Kidney tubule cell (primary cell): ENCODE data around the gene GJA9.
"Not testable (repeated sequence)": the region's sequence is repeated elsewhere in the genome, so short reads cannot be mapped to it uniquely, and the experiment has no call there.

Experiments
- DNase-seq: peaks from one replicate; pipeline ENCODE4 v3.0.0-alpha.2; 2018; ENCODE audit warnings: low spot score

GJA9 gene

DNA sequence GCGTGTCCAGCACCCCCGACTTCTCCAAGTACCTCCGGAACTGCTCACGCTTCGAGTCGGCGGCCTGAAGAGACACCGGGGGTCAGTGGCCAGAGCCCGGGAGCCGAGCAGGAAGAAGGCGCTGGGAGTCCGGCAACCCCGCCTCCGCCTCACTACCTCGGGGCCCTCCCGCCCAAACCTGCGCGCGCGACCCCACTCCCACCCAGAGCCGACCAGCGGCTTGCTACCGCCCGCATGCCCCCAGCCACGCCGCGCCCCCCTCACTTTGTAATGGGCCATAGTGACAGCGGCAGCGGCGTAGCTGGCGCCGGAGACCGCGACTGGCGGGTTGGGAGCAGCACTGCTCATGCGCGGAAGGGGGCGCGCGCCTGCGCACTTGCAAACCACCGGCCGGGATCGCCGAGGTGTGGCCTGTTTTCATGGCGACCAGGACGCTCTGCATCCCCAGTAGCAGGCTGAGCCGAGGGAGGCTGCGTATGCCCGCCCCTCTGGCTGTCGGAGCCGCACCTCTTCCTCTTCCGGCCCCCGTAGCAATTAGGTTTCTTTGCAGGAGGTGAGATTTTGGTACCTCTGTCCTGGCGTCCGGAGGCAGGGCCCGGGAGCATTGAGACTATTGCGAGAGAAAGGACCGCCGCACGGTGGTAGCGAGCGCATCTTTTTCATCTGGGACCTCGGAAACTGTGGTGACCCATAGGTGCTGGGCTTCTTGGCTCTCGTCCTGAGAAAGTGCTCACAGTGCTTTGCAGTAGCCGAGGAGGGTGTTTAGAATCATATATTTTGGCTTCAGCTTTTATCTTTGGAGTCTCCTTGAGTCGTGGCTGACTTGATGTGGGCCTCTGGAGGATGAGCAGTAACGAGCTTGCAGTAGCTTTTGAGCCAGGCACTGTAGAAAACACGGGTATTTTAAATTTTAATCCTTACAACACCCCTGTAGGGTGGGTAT lies 8.1 kb downstream of the GJA9 start, which contains the start of gene MYCBP:
TSS of gene MYCBP (minus strand) at position 322 of the 943 bp plus-strand sequence. CDS start at position 279, 43 bp downstream.
- peak; percentile 97 for DNase-seq

DNA sequence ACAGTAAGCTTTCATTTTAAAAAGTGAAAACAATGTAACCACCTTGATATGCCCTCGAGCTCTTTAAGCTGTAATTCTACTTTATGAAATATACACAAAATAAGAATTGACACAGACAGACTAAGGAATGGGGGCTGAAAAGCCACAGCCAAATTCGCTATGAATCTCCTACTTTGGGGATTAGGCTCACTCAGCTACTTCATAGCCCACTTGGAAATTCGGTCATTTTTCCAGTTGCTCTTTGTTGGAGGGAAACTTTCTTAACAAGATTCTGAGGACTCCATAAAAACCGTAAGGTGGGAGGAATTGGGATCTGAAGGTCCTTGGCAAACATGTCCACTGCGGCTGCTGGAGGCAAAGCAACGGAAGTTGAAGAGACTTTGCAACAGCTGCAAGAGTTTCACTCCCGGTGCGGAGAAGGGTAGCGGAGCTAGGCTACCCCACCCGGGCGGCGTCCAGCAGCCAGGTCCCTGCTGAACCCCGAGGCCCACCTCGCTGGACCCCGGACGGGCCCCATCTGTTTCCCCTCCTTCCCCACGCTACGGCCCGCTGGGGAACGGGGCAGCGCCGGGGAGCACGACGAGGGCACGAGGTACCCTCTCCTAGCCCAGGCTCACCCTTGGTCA lies 8.9 kb downstream of the GJA9 start:
- DNase-seq, result peak; percentile 28

DNA sequence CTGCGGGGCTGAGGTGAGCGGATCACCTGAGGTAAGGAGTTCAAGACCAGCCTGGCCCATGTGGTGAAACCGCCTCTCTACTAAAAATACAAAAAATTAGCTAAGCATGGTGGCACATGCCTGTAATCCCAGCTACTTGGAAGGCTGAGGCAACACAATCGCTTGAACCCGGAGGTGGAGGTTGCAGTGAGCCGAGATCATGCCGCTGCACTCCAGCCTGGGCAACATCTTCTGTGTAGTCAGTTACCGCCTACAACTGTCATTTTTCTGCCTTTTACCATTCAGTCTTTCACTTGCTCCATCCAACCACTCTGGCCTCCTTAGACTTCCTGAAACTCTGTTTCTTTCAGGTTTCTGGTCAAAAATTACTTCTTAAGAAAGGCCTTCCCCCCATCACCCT lies 10.4 kb downstream of the GJA9 start:
- DNase-seq, result no peak

DNA sequence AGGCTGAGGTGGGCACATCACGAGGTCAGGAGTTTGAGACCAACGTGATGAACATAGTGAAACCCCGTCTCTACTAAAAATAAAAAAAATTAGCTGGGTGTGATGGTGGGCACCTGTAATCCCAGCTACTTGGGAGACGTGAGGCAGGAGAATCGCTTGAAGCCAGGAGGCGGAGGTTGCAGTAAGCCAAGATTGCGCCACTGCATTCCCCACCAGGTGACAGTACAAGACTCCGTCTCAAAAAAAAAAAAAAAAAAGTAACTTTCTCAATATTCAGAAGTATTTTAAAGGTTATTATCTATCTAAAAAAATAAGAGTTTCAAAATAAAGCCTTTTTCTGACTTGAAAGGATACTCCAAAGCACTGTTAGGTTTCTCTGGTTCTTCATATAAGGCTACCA lies 14.2 kb downstream of the GJA9 start:
- DNase-seq, result no peak

DNA sequence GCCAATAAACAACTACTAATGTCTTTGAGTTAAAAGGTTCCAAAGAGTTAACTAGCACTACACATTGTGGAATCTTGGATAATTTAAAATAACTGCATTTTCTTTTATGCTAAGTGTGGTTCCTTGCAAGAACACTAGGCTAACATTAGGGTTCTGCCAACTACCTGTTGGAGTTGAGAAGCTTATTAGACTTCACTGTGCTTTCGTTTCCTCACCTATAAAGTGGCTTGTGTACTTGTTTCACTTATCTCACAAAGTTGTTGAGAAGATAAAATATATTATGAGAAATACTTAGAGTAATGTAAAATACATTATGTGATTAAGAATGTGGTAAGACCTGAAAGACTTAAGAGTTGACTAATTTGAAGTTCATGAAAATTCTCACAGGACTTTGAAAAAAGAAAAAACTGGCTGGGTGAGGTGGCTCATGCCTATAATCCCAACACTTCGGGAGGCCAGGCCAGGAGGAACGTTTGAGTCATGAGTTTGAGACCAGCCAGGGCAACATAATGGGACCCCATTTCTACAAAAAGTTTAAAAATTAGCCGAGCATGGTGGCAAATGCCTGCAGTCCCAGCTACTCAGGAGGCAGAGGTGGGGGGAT lies 16.2 kb downstream of the GJA9 start:
- DNase-seq, result no peak

DNA sequence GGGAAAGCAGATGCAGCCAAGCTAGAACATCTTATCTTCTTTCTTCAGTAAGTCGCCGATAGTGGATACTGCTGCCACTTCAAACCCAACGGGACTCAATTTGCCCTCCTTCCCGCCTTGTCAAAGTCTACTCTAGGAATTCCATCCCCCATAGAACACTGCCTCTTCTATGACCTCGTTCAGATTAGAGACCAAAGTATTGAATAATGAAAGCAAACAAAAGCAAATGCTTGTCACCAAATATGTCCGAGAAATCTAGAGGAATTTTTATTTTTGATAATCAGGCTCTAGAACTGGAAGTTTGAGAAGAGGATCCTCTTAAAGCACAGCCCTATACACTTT lies 21.0 kb downstream of the GJA9 start:
- no peak for DNase-seq

DNA sequence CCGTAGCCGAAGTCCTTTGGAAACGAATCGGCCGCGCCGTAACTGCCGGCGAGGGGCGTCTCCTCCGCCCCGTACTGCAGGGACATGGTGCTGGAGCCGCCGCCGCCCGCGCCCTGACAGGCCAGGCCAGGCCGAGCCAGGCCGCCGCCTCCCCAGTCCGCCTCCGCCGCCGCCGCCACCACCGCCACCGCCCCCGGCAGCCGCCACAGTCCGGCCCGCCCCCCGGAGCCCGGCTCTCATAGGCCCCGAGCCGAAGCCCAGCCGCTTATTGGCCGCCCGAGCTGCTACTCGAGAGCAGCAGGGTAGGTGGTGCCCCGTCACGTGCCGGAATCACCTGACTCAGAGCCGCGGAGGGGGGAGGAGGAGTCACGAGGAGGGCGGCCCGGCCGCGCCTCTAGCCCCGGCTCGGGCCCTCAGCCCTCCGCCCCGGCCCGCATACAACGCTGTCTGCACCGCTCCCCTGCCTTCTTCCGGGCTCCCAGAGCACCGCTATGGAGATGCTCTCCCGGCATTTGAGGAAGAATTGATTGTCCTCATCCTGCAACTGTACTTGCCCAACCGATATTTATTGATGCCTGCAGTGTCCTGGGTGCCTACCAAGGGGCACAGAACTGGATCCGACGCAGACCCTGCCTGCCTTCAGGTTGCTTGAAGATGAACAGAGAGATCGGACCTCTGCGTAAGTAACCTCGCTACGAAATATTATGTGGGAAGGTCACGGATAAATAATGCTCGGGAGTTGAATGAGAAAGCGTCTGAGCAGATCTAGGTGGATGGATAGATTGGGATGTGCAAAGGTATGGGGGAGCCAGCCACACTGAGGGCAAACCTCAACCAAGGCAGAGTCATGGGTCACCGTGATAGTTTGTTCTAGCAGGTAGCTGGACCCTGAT lies 21.6 kb downstream of the GJA9 start, which contains the start of gene RRAGC:
TSS of gene RRAGC (minus strand) at position 212 of the 893 bp plus-strand sequence. CDS start at position 86, 126 bp downstream.
- peak; percentile 98 for DNase-seq

DNA sequence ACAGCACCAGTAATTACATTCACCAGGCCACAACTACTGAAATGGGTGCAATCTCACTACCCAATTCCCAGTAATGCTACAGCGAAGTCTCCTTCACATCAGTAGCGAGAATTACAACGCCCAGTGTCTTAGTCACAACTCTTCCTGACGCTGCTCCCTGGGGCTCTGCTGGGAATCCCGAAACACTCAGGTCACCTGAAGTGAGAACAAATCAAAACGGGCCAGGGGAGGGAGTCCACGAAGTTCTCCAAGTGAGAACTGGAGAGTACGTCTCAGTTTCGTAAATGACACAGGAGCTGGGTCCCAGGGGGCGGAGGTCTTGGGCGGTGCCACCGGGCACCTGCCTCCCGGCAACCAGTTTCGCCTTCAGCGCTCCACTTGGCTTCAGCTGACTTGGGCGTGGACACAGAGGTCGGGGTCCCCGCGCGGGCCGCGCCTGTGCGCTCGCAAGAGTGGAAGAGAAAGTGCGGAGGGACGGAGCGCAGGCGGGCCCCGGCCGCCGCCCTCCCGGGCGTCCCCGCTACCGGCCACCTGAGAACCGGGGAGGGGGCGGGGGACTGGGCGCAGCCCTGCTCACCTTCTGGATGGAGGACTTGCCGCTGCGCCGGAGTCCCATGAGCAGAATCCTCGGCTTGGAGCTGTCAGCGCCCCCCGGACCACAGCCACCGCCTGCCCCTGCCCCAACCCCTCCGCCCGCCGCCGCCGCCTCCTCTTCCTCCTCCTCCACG lies 22.4 kb downstream of the GJA9 start:
- peak; percentile 86 for DNase-seq

DNA sequence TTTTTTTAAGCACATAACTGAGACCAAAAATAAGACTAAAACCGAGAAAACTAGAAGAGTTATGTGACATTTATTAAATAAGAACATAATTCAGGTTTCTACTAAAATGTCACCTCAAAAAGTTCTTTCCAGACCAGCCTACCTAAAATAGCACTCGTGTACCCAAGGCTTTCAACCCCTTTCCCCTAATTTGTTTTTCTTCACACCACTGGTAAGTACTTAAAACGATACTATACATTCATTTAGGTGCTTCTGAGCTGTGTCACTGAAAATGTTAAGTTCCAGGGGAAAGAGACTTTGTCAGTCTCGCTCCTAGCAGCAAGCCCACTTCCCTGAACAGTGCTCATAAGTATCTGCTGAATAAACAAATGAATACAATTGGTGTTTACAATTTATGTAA lies 28.6 kb downstream of the GJA9 start:
- DNase-seq, result no peak

DNA sequence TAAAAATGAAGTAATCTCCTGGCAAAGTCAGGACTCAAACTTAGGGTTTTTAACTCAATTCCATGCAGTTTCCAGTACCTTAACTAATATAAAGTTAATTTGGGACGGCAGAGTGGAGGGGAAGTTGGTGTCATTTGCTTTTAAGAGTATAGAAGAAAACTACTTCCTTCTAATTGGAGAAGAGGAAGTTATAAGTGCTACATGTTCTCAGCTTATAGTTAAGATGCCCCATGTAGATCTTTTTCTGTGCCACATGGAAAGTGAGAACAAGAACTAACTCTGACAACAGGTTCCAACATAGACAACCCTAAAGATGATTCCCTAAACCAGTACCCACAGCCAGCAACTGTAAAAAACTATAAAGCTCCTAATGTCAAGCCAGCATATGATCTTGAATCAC lies 33.3 kb downstream of the GJA9 start:
- DNase-seq, result no peak

DNA sequence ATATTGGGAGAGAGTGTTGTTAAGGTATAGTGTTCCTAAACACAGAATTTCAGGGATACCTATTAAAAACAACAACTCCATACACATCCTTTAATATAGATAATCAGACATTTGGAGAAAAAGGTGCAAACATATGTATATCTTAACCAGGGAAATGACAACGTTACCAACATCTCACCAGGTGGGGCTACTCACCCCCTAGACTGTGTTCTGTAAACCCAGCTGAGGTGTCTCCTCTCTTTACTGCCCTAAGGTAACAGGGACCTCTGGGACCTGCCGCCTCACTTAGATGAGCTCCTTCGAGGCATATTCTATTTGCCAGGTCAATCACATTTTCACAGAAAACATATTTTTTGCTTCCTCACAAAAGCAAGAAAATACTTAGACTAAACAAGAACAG lies 35.2 kb downstream of the GJA9 start:
- DNase-seq, result no peak

DNA sequence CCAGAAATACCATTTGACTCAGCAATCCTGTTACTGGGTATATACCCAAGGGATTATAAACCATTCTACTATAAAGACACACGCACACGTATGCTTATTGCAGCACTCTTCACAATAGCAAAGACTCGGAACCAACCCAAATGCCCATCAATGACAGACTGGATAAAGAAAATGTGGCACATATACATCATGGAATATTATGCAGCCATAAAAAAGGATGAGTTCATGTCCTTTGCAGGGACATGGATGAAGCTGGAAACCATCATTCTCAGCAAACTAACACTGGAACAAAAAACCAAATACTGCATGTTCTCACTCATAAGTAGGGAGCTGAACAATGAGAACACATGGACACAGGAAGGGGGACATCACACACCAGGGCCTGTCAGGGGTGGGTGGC lies 36.3 kb downstream of the GJA9 start:
- DNase-seq, result not testable (repeated sequence)

DNA sequence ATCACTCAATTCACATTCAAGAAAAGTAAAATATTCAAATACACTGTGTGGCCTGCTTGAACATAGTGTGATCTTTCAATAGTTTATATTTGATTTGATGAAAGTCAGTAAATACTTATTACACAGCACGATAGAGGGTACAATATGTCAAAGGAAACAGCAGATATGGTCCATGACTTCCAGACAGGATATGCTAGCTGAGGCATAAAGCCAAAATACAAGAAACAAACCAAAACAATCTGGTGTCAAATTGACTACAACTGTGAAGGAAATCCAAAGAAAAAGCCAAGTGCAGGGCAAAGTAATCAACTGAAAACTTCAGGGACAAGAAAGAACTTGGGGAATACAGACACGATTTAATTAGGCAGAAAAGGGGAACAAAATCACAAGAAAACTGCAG lies 41.1 kb downstream of the GJA9 start:
- no peak for DNase-seq

DNA sequence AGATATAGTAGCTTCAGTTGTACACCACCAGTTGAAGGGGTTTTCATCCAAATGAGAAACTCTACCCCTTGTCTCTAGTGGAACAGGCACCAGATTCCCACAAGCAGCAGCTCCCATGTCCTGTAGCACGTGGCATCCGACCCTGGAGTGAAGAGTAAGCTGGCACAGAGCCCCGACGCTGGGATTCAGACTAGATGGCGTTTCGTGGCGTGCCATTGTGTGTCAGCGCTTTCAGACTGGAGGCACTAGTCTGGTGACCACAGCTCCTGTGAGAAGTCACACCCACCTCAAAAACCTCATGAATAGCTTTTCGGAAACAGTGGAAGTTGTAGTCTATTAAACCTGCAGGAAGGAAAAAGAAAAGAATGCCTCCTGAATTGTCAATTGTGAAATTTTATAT lies 42.0 kb downstream of the GJA9 start:
- DNase-seq, result no peak

DNA sequence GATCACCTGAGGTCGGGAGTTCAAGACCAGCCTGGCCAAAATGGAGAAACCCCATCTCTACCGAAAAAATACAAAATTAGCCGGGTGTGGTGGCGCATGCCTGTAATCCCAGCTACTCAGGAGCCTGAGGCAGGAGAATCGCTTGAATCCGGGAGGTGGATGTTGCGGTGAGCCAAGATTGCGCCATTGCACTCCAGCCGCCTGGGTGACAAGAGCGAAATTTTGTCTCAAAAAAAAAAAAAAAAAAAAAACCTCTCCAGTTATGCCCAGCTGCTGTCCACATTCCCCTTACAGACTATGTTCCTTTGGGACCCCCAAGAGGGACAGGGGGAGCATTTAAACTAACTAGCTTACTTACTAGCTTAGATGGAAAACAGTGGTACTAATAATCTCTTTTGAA lies 45.1 kb downstream of the GJA9 start:
- not testable (repeated sequence) for DNase-seq

DNA sequence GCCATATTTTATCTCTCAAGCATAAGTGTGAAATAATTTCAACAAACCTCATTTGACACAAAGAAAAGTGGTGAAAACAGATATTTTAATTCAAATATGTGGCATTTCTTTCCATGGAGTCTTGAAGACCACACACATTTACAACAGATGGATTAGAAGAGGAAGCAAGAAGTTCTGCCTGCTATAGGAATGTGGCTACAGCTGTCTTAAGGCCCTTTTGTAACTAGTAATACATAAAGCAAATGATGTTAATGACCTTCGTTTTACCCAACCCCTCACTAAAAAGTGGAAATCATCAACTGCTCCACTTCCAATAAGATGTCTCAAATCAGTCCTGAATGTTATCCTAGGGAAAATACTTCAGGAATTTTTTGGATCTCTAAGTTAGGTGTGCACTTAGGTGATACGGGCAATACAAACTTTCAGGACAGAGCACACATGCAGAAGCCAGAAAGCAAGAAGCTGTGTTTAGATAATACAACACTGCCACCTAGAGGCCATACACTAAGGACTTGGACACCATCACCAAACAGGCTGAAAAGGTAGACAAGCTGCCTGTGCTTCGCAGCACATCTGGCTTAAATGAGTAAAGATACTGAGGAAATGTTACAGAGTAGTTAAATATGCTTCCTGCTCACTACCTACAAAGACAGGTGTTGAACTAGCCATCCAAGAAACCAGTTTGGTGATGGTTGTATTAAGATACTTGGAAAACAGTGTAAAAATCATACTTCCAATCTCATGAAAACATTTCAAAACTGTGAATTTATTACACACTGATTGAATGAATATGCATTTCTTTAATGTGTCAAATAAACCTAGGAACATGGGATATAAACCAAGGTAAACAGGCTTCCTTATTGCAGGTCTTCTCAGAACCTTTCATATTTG lies 46.2 kb downstream of the GJA9 start:
- DNase-seq, result peak; percentile 83

DNA sequence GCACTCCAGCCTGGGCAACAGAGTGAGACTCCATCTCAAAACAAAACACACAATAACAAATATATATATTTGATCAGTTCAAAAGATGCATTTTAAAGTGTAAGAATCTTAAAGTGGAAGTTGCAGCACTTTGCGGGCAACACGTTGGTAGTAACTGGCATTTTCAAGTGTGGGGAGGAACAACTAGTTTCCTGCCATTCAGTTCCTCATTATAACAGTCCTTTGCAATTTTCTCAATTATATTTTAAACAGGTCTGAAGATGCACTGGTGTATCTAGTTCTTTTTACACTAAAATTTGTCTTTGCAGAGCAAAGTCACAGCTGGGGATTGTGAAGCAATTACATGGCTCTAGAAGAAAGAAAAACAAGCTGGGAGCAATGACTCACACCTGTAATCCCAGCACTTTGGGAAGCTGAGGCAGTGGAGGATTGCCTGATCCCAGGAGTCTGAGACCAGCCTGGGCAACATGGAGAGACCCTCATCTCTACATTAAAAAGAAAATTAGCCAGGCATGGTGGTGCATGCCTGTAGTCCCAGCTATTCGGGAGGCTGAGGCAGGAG lies 47.1 kb downstream of the GJA9 start:
- DNase-seq, result no peak

DNA sequence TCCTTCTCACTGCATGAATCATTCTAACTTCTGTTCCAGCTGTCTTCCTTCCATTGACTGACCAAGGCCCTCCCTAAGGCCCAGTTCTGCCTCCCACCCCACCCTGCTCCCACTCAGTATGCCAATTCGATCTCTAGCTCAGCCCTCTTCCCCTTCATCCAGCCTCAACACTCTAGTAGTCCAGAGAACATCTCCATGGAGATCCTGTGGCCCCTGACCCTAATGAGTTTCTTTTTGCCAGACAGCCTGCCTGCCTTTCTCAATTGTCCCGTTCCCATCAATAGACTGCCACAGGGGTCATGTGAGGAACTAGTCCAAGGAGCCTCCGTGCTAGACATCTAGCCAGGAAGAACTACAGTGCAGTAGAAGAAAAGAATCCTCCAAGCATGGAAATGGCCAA lies 48.2 kb downstream of the GJA9 start:
- no peak for DNase-seq

DNA sequence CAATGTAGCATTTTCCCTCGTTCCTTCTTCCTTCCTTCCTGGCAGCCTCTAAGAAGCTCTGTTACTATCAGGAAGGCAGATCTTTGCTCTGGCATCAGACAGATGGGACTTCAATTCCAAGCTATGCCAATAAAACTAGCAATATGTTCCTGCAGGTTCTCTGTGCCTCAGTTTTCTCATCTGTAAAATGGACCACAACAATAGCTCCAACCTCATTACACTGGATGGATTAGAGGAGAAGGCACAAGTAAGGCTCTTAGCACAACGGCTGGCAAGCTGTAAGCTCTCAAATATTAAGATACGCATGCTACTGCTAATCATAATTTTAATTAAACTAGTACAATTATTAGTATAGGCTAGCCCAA lies 49.0 kb downstream of the GJA9 start:
- no peak for DNase-seq
